ENCODE measurements around the gene SEMA6D.

GRCh38 chr15:47737477-47737876, 20.2 kb downstream of the SEMA6D start:
- TF ChIP-seq, protein P1, sequence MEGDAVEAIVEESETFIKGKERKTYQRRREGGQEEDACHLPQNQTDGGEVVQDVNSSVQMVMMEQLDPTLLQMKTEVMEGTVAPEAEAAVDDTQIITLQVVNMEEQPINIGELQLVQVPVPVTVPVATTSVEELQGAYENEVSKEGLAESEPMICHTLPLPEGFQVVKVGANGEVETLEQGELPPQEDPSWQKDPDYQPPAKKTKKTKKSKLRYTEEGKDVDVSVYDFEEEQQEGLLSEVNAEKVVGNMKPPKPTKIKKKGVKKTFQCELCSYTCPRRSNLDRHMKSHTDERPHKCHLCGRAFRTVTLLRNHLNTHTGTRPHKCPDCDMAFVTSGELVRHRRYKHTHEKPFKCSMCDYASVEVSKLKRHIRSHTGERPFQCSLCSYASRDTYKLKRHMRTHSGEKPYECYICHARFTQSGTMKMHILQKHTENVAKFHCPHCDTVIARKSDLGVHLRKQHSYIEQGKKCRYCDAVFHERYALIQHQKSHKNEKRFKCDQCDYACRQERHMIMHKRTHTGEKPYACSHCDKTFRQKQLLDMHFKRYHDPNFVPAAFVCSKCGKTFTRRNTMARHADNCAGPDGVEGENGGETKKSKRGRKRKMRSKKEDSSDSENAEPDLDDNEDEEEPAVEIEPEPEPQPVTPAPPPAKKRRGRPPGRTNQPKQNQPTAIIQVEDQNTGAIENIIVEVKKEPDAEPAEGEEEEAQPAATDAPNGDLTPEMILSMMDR (IDR thresholded peaks at IDR 0.05), result no peak
- TF ChIP-seq POLR2A (IDR thresholded peaks at IDR 0.05) (no peak), POLR2AphosphoS5 (IDR thresholded peaks at IDR 0.05) (no peak), EP300 (IDR thresholded peaks at IDR 0.05; ENCODE audit: low read depth) (no peak)

Measured in transverse colon (tissue), 4 donors.